ENCODE data around the gene SIGLEC7.

SIGLEC7 gene

GRCh38 chr19:51198641-51199040 is 56.5 kb downstream of the SIGLEC7 start:
- no peak for TF ChIP-seq AEBP2 (tag by site-specific recombination; IDR thresholded peaks at IDR 0.05; ENCODE audit: borderline replicate concordance)
- TF ChIP-seq ZBTB49 (tag by site-specific recombination; IDR thresholded peaks at IDR 0.05; ENCODE audit: low read depth) = no peak
- TF ChIP-seq HOXD13 (CRISPR knock-in tag; IDR thresholded peaks at IDR 0.05; ENCODE audit: borderline replicate concordance) = no peak
- no peak for TF ChIP-seq KLF9 (tag by site-specific recombination; IDR thresholded peaks at IDR 0.05; ENCODE audit: low read depth)
- no peak for TF ChIP-seq MYNN (tag by site-specific recombination; IDR thresholded peaks at IDR 0.05; ENCODE audit: borderline replicate concordance)
- no peak for TF ChIP-seq ZNF600 (tag by site-specific recombination; IDR thresholded peaks at IDR 0.05)
- TF ChIP-seq GLI4 (tag by site-specific recombination; IDR thresholded peaks at IDR 0.05) = no peak
- TF ChIP-seq ZSCAN30 (tag by site-specific recombination; IDR thresholded peaks at IDR 0.05) = no peak
- no peak for TF ChIP-seq SP3 (tag by site-specific recombination; IDR thresholded peaks at IDR 0.05)
- TF ChIP-seq ZNF830 (tag by site-specific recombination; IDR thresholded peaks at IDR 0.05; ENCODE audit: low read depth) = no peak
- TF ChIP-seq ZNF473 (tag by site-specific recombination; IDR thresholded peaks at IDR 0.05) = no peak
- no peak for TF ChIP-seq ZNF677 (tag by site-specific recombination; IDR thresholded peaks at IDR 0.05)
- TF ChIP-seq TRIM28 (IDR thresholded peaks at IDR 0.05; ENCODE audit: borderline replicate concordance, low read length) = no peak
- no peak for TF ChIP-seq ZNF629 (tag by site-specific recombination; IDR thresholded peaks at IDR 0.05)
- no peak for TF ChIP-seq KLF10 (tag by site-specific recombination; IDR thresholded peaks at IDR 0.05)

GRCh38 chr19:51200071-51200666 is 58.1 kb downstream of the SIGLEC7 start:
- no peak overlapping the region for H3K27ac ChIP-seq (ENCODE audit: extremely low read depth, low read depth, low read length)
- no peaks in the 10 kb centered on the region for H3K36me3 ChIP-seq (ENCODE audit: control insufficient read depth in 2 of 2, insufficient read depth in 1 of 2, low read length in 2 of 2)
- no peaks in the 10 kb centered on the region for H3K9me3 ChIP-seq (ENCODE audit: control insufficient read depth, insufficient read depth, low read depth, low read length)
- POLR2A ChIA-PET = no interaction called here
- H3K4me3 ChIP-seq (ENCODE audit: low read depth, low read length) = no peak overlapping the region
- CTCF ChIA-PET = interaction anchor here (0.7 to 1.3 kb wide), 2 partner anchors 41 to 420 kb away, joined by 3 to 4 read pairs; no protein-coding TSS in a partner anchor
- TF ChIP-seq ZXDB (tag by site-specific recombination; IDR thresholded peaks at IDR 0.05) = no peak
- TF ChIP-seq ZBTB21 (tag by site-specific recombination; IDR thresholded peaks at IDR 0.05) = no peak
- no peak for TF ChIP-seq IKZF3 (tag by site-specific recombination; IDR thresholded peaks at IDR 0.05)
- TF ChIP-seq ZNF239 (tag by site-specific recombination; IDR thresholded peaks at IDR 0.05) = no peak
- TF ChIP-seq OSR2 (tag by site-specific recombination; IDR thresholded peaks at IDR 0.05) = no peak
- TF ChIP-seq ZNF132 (tag by site-specific recombination; IDR thresholded peaks at IDR 0.05; ENCODE audit: borderline replicate concordance) = no peak
- TF ChIP-seq ZNF530 (tag by site-specific recombination; IDR thresholded peaks at IDR 0.05; ENCODE audit: low read depth) = no peak
- TF ChIP-seq ZNF701 (tag by site-specific recombination; IDR thresholded peaks at IDR 0.05) = no peak
- no peaks in the 10 kb centered on the region for H3K4me1 ChIP-seq (ENCODE audit: control insufficient read depth, insufficient read depth, low read length)

More at GRCh38 chr19:51198641-51199040, 56.5 kb downstream of the SIGLEC7 start:
- no peak overlapping the region for H3K4me3 ChIP-seq (ENCODE audit: low read depth, low read length)
- no peak overlapping the region for H3K27ac ChIP-seq (ENCODE audit: extremely low read depth, low read depth, low read length)
- H3K4me1 ChIP-seq (ENCODE audit: control insufficient read depth, insufficient read depth, low read length) = no peaks in the 10 kb centered on the region
- no peaks in the 10 kb centered on the region for H3K36me3 ChIP-seq (ENCODE audit: control insufficient read depth in 2 of 2, insufficient read depth in 1 of 2, low read length in 2 of 2)
- no peaks in the 10 kb centered on the region for H3K9me3 ChIP-seq (ENCODE audit: control insufficient read depth, insufficient read depth, low read depth, low read length)
- POLR2A ChIA-PET = no interaction called here
- CTCF ChIA-PET = no interaction called here

Measured in HEK293 (cell line).